HG03469 (cell line): ENCODE data around the gene TIMM17A.

Source experiments
- ATAC-seq: cut with Tn5 transposase; IDR thresholded peaks from one replicate; pipeline ENCODE4 v1.9.1; 2021; ENCODE audit warnings: mild to moderate bottlenecking, moderate library complexity, moderate number of reproducible peaks; ENCODE audit not compliant: unreplicated experiment

TIMM17A gene

GRCh38 chr1:201955009-201955728 lies at the start of gene TIMM17A:
TIMM17A (plus strand) TSS chr1:201955503; CDS start chr1:201955527, 24 bp downstream.
- peak; percentile 96 for ATAC-seq

DNA sequence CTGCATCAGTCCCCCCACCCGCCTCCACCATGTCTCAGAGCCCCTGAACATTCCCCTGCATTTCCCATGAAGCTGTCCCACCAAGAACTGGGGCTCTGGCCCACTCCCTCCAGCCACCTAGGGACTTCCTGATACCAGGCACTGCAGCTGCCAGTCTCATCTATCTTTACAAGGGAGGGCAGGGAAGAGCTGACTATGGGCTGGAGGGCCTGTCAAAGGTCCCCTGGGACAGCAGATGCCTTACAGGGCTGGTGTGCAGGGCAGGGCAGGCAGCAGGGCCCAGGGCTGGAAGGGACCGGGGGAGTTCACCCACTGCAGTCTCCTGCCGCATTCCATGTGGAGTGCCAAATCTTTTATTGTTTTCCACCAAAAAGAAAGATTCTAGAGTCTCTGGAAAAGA lies 49.0 kb upstream of the TIMM17A start:
- ATAC-seq, result no peak

GRCh38 chr1:201907621-201908020 lies 47.7 kb upstream of the TIMM17A start:
- no peak for ATAC-seq

DNA sequence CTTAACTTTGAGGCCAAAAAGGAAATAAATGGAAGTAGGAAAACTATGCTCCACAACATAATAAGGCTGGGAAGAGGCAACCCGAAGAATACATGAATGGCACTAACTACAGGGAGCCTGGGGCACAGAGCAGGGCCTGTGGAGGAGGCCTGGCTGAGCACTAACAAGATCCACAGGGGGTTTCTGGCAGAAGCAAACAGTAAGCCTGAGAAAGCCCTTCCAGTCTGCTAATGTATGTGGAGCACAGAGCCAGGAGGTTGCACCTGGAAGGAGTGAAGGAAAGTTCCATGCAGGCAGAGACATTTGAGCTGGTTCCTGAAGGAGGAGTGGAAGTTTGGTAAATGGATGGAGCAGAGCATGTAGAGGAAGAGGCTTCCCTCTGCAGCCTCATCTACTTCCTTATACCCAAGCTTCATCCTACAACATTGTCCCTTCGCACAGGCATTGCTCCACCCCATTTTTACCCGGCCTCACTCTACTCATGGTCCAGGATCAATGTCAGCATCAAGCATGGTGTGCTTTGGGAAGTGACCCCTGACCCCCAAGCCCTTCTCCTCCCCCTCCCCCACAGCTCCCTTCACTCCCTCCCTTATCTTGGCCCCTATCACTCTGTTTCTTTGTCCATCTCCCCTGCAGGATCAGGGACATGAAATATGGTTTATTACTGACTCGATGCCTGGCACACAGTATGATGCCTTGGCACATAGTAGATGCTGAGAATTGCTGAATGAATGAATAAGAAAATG lies 43.3 kb upstream of the TIMM17A start:
- ATAC-seq, result no peak

- ATAC-seq, result no peak
Measured at GRCh38 chr1:201912832-201913231, 42.5 kb upstream of the TIMM17A start.

DNA sequence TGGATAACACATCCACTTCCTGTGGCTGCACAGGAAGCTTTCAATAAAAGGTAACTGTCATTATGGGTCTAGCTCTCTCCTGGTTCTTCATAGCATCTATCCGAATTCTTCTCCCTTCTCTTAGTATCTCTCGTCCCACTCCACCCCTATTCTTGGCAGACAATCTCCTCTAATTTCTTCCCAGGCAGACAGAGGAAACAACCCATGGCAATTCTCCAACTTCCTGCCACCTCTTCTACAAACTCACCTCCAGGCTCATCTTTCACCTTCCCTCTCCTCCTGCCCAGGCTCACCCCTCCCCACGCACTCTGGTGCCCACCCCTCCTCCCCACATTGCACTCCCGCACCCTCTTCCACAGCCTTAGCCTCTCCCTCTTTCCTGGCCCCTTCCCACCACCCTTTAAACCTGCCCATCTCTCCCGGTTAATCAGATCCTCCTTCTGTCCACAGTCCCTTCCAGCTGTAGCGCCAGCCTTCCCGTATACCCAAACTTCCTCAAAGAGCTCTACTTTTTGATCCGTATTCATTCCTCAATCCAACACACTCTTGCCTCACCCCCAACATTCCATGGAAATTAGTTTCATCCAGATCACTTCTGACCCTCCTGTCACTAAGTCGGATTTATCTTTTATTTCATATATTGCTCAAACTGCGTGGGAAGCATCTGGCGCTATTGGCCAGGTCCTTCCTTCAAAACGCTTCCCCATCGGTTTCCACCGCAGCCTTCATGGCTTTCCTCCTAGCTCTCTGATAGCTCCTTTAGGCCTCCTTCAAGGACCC lies 40.7 kb upstream of the TIMM17A start:
- ATAC-seq, result no peak

- no peak for ATAC-seq
Measured at GRCh38 chr1:201916649-201917249, 38.6 kb upstream of the TIMM17A start.

- no peak for ATAC-seq
Measured at GRCh38 chr1:201917362-201918033, 37.8 kb upstream of the TIMM17A start.

DNA sequence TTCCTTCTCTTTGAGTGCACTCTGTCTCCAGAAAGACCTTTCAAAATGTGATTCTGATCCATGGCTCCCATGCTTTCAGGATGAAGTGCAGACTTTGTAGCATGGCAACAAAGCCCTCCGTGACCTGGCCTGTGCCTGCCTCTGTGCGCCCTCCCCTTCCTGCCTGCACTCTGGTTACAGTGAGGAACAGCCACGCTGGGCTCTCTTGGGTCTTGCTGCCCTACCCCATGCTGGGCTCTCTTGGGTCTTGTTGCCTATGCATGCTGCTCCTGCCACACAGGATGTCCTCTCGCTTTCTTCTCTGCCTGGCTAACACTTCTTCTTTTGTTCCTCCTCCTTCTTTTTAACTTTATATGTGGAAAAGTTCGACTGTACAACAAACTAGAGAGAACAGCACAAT lies 37.0 kb upstream of the TIMM17A start:
- ATAC-seq, result no peak

GRCh38 chr1:201921952-201922558 lies 33.2 kb upstream of the TIMM17A start:
- no peak for ATAC-seq

GRCh38 chr1:201925301-201925567 lies 30.1 kb upstream of the TIMM17A start:
- no peak for ATAC-seq

DNA sequence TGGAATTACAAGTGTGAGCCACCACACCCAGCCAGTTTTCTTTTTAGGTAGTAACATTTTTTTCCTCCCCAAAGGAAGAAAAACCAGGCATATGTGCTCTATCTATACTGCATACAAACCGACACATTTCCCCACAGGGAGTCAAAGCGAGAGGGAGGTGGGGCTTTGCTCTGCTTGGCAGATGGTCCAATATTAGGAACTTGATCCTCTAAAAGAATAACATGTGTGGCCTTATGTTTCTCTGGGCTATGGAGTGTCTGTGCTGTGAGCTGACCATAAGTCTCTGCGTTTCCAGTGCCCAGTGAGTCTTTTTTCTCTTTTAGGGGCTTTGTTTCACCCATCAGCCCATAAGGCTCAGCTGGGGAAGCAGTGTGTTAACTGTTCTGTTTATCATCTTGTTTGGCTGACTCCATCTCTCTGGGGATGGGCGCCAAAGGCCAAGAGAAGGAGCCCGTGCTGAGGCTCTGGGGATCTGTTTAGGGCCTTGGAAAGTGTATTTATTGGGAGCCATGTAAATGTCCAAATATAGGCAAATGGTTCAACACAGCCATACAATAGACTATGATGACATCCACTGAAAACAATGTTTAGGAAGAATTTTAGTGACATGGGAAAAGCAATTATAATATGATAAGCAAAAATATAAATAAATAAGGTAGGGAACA lies 29.2 kb upstream of the TIMM17A start:
- no peak for ATAC-seq

GRCh38 chr1:201928266-201928665 lies 27.0 kb upstream of the TIMM17A start:
- ATAC-seq, result no peak

DNA sequence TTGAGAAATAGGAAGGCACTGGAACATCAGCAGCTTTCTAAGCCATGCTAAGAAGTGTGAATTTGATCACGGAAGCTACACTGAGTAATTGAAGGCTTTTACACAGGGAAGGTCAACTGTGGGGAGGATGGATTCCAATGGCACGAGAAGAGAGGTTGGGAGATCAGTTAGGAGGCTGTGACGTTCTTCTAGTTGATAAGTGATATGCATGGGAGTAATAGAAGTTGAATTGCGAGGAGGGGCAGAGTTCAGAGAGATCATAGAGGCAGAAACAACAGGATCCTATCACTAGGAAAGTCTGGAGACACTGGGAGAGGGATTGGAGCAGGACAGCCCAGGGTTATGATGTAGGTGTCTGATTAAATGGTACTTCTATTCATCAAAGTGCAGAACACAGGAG lies 25.2 kb upstream of the TIMM17A start:
- ATAC-seq, result no peak

- ATAC-seq, result no peak
Measured at GRCh38 chr1:201930803-201931202, 24.5 kb upstream of the TIMM17A start.

DNA sequence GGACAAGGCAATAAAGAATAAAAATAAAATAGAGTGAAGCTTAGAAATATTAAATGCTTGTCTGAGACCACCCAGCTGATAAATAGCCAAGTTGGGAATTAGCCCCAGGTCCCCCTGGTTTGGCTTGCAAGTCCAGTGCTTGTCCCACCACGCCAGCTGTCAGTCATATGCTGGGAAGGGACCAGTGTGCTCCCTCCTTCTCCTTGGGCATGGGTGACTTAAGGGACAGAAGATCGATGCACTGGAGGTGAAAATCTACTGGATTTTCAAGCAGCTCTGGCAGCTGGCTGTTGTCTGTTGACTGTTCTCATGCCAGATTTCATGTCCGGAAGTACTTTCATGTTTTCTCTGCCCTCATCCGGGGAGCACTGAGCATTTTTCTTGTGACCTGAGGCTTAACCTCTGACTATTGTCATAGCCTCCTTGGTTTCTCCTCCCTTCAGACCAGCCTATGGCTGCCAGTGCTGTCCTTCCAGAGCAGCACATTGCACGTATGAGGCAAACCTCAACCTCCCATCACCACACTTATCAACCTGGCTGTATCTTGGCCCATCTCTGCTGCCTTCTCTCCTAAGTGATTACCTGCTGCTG lies 21.4 kb upstream of the TIMM17A start:
- ATAC-seq, result no peak

DNA sequence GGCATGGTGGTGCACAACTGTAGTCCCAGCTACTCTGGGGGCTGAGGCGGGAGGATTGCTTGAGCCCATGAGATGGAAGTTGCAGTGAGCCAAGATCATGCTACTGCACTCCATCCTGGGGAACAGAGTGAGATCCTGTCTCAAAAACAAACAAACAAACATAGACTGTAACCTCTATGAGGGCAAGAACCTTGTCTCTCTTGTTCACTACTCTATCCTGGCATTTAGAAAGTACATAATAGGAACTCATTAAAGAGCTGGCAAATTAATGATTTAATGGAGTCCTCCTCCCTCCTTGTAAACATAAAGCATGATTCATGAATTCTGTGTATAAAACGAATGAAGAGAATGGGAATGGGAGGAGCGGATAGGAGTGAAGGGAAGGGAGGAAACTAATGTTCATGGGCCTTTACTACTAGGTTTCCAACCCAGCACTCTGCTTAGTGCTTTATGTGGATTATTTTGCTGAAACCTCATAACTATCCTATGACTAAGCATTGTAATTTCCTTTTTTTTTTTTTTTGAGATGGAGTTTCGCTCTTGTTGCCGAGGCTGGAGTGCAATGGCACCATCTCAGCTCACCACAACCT lies 17.6 kb upstream of the TIMM17A start:
- no peak for ATAC-seq

DNA sequence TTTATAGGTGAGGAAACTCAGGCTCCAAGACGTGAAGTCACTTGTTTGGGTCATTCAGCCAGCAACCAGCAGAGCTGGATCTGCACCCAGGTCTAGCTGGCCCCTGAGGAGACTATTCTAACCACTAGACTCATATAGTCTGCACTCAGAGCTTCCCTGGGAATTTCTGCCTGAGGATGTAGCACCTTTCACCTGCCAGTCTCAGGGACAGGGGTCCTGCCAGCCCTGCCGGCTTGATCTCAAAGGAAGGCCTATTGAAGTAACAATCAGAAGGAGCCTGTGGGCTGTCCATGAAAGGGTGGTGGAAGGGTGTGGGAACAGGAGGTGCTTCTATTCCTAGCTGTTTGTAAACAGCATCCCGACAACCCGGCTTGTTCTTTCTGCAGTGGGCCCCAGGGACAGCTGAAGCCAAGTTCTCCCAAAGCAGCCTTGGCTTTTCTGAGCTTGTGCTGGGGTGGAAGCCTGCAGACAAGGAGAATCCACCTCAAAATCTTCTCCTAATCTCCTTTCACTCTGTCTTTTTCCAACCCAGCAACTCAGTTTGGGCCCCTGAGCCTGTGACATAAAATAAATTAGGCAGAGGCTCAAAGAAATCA lies 16.8 kb upstream of the TIMM17A start:
- ATAC-seq, result no peak

- no peak for ATAC-seq
Measured at GRCh38 chr1:201939148-201939547, 16.2 kb upstream of the TIMM17A start.
